ENCODE results near the gene RAMP1. TPM values are rescaled to one million over a fixed set of nuclear protein-coding genes. Genes with fewer than 3 reads are reported as not detected.

RAMP1 gene
- total RNA-seq, 1 donor from 2014 or later = 2.1 TPM

DNA sequence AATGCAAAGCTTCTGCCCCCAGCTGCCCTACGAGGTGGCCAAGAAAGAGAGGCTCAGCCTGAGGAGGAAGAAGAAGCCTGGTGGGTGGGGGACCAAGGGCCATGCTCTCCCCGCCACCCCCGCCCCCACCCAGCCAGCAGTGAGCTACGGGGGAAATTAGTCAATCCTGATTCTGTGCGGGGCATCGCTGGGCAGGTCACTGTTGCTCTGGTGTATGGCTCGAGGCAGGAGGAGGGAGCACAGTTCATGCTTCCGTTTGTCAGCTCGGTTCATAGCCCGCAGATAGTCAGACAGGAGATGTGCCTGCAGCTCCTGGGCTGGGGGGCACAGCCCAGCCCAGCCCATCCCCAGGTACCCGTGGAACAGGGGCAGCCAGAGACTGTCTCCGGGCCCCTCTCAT lies 17.1 kb downstream of the RAMP1 start:
- TF ChIP-seq, protein P1, sequence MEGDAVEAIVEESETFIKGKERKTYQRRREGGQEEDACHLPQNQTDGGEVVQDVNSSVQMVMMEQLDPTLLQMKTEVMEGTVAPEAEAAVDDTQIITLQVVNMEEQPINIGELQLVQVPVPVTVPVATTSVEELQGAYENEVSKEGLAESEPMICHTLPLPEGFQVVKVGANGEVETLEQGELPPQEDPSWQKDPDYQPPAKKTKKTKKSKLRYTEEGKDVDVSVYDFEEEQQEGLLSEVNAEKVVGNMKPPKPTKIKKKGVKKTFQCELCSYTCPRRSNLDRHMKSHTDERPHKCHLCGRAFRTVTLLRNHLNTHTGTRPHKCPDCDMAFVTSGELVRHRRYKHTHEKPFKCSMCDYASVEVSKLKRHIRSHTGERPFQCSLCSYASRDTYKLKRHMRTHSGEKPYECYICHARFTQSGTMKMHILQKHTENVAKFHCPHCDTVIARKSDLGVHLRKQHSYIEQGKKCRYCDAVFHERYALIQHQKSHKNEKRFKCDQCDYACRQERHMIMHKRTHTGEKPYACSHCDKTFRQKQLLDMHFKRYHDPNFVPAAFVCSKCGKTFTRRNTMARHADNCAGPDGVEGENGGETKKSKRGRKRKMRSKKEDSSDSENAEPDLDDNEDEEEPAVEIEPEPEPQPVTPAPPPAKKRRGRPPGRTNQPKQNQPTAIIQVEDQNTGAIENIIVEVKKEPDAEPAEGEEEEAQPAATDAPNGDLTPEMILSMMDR (IDR thresholded peaks at IDR 0.05; ENCODE audit: insufficient read depth, low read length, severe bottlenecking) = no peak
- H3K36me3 ChIP-seq (ENCODE audit: control insufficient read depth, insufficient read depth, low read length) = no peaks in the 10 kb centered on the region
- no peaks in the 10 kb centered on the region for H3K27me3 ChIP-seq (ENCODE audit: control insufficient read depth, insufficient read depth, low read length)
- FAIRE-seq (no peak), DNase-seq (ENCODE audit: low read depth) (no peak)
- no peak overlapping the region for H3K4me3 ChIP-seq (ENCODE audit: low read depth, low read length)

DNA sequence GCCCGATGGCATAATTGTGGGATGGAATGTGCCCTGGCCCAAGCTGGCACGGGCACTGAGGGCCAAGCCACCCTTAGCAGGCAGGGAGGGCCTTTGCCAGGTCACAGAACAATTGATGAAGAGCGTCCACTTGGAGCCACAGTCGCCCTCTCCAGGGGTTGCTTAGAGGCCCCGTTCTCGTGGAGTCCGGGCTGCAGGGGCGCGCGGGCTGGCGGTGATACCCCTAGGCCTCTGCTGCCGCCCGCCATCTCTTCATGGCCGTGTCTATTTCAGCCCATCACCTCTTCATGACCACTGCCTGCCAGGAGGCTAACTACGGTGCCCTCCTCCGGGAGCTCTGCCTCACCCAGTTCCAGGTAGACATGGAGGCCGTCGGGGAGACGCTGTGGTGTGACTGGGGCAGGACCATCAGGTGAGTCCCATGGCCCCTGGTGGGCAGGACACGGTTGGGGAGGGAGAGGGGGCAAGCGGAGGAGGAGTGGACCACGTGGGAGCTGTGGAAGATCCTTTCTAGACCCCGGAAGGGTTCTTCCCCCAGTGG lies 17.6 kb downstream of the RAMP1 start:
- no peaks in the 10 kb centered on the region for H3K27me3 ChIP-seq (ENCODE audit: control insufficient read depth, insufficient read depth, low read length)
- no peak for DNase-seq (ENCODE audit: low read depth)
- H3K36me3 ChIP-seq (ENCODE audit: control insufficient read depth, insufficient read depth, low read length) = no peaks in the 10 kb centered on the region
- TF ChIP-seq, protein P1 (IDR thresholded peaks at IDR 0.05; ENCODE audit: insufficient read depth, low read length, severe bottlenecking) = no peak
- no peak for FAIRE-seq
- H3K4me3 ChIP-seq (ENCODE audit: low read depth, low read length) = no peak overlapping the region

DNA sequence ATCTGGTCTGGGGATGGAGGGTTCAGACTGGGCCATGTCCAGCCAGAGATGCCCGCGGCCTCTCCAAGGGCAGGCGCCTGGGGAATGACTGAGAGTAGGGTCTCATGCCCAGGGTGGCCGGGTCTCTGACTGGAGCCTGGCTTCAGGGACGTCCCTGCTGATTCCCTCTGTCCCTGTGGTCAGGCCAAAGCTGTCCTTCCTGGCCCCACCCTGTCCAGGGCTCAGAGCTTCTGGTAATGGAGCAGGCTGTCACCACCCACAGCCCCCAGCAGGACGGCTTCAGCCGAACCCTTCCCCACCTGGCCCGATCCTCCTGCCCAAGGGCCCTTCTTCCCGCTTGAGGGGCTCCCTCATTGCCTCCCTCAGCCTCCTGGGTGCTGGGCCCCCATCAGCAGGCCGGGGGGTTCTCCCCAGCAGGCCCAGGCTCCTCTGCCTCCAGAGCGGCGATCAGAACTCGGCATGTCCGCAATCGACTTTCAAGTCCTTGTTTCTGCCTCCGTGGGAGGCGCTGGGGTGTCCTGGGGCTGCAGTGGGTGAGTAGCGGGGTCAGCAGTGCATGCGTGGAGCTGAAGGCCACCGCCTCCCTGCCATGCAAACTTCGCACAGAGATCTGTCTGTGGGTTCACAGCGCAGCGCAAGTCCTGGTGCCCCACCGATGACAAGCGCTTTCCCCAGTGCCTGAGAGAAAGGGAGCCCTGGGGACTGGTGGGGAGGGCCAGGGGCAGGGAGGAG lies 18.3 kb downstream of the RAMP1 start:
- no peaks in the 10 kb centered on the region for H3K36me3 ChIP-seq (ENCODE audit: control insufficient read depth, insufficient read depth, low read length)
- no peak for FAIRE-seq
- H3K27me3 ChIP-seq (ENCODE audit: control insufficient read depth, insufficient read depth, low read length) = no peaks in the 10 kb centered on the region
- no peak overlapping the region for H3K4me3 ChIP-seq (ENCODE audit: low read depth, low read length)
- TF ChIP-seq, protein P1 (IDR thresholded peaks at IDR 0.05; ENCODE audit: insufficient read depth, low read length, severe bottlenecking) = no peak
- no peak for DNase-seq (ENCODE audit: low read depth)

DNA sequence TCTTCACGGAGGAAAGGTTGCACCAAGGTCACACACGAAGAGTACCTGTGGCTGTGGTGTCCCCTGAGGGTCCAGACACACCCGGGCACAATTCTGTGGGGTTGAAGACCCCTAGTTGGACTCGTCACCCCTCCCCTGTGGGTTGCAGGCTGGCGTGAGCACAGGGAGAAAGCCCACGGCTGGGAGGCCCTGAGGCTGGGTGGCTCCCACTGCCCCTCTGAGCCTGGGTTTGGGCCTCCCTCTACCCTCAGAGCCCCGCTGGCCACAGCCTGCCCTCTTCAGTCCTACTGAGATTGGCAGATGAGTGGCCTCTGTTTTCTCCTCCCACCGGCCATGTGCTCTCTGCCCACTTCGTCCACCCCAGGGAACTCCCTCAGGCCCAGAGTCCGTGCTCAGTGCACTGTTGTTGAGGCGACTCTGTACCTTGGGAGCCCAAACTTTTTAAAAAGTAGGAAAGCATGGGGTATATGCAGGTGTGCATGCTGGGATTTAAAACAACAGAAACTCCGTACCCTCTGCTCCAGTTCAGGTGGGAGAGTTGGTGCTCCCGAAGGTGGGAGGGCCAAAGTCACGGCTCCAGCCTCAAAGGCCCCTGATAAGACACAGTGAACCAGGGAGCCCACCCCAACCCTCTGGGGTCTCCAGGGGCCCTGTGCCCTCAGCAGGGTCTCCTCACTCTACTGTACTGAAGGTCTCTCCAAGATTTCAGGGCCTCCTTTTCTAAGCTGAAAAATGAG lies 19.1 kb downstream of the RAMP1 start:
- Histone ChIP-seq H3K36me3 (ENCODE audit: control insufficient read depth, insufficient read depth, low read length) (no peaks in the 10 kb centered on the region), H3K4me3 (ENCODE audit: low read depth, low read length) (no peak overlapping the region), H3K27me3 (ENCODE audit: control insufficient read depth, insufficient read depth, low read length) (no peaks in the 10 kb centered on the region)
- DNase-seq (ENCODE audit: low read depth) (no peak), FAIRE-seq (no peak)
- TF ChIP-seq, protein P1 (IDR thresholded peaks at IDR 0.05; ENCODE audit: insufficient read depth, low read length, severe bottlenecking) = no peak

DNA sequence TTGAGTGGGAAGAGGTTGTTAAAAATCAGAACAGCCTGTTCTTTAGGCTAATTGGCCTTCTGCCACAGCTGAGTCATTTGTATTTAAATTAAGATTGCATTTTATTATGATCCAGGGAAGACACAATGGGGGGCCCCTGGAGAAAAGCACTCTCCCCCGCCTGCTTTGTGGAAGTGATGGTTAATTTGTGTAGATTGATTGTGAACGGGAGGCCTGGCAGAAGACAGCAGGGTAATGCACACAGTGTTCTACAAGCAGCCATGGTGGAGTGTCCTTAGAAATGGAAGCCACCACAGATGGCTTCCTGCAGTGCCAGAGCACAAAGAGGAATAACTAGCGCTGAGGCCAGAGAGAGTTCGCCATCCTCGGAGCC lies 19.6 kb downstream of the RAMP1 start:
- FAIRE-seq (no peak), DNase-seq (ENCODE audit: low read depth) (peak; percentile 58)
- Histone ChIP-seq H3K36me3 (ENCODE audit: control insufficient read depth, insufficient read depth, low read length) (no peaks in the 10 kb centered on the region), H3K27me3 (ENCODE audit: control insufficient read depth, insufficient read depth, low read length) (no peaks in the 10 kb centered on the region), H3K4me3 (ENCODE audit: low read depth, low read length) (no peak overlapping the region)
- TF ChIP-seq, protein P1 (IDR thresholded peaks at IDR 0.05; ENCODE audit: insufficient read depth, low read length, severe bottlenecking) = no peak
